ENCODE data around the gene HYAL2.

Gene HYAL2, protein sequence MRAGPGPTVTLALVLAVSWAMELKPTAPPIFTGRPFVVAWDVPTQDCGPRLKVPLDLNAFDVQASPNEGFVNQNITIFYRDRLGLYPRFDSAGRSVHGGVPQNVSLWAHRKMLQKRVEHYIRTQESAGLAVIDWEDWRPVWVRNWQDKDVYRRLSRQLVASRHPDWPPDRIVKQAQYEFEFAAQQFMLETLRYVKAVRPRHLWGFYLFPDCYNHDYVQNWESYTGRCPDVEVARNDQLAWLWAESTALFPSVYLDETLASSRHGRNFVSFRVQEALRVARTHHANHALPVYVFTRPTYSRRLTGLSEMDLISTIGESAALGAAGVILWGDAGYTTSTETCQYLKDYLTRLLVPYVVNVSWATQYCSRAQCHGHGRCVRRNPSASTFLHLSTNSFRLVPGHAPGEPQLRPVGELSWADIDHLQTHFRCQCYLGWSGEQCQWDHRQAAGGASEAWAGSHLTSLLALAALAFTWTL

DNA sequence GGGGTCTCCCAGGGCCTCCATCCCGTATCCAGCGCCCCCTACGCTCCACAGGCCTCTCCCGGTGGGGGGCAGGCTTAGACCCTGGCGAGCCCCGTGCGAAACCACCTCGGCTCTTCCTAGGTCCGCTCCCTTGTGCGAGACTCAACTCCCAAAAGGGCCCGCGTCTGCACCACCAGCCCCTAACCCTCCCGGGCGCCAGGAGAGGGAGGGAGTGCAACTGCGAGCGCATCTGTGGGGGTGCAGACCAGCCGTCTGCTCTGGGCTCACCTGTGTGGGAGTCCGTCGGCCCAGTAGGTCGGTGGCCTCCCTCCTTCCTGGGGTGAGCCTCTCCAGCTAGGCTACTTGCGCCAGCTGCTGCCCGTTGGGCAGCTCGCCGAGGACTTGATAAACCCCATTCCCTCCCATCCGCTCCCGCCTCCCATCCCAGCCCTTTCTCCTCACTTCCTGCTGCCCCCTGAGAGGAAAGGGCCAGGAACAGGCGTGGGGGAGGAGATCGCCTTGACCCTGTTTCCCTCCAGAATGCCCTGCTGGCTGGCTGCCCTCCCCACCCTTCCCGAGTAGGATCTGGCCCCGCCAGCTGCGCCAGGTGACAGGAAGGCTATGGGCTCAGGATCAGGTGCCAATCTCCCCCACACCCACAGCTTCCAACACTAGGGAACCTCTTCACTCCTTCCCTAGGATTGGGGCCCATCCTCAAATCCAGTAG lies at the start of gene HYAL2:
Gene HYAL2 (minus strand): TSS at position 360 of the 706 bp plus-strand sequence. CDS start 2,256 bp downstream, outside the sequence.
- DNase-seq = no peak

- no peak for DNase-seq
Observed at GRCh38 chr3:50371133-50371685, 48.7 kb upstream of the HYAL2 start.

DNA sequence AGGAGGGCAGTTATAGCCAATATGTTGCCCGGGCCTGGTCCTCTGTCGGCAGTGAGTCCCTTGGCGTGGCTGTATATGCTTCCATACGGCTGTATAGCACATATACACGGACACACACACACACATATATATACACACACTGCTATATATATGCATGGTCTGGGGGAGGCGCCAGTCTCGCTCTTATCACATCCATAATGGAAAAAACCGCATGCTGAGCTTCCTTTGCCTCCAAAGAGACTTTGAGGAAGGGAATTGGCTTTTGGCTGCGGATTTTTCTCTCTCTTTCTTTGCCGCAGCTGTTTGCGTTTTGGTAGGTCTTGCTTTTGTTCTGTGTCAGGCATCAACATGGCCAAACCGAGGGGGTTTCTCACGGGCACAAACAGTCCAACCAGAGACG lies 48.0 kb upstream of the HYAL2 start:
- no peak for DNase-seq

- no peak for DNase-seq
Observed at GRCh38 chr3:50369012-50369670, 46.6 kb upstream of the HYAL2 start.

DNA sequence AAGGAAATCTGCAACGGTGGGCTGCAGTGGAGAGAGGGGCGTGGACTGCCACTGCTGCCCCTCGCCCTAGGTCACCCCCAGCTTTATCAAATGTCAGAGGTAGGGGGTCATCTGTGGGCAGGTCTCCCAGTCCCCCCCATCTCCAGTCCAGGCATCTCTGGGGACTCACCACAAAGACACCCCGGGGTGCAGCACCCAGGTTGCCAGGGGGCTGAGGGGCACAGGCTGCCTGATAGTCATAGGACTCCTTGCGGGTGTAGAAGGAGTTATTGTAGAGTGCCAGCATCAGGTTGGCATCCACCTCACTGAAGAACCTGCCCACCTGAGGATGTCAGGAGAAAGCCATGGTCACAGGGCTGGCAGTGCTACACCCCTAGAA lies 43.3 kb upstream of the HYAL2 start:
- DNase-seq = no peak

- DNase-seq = peak; percentile 96 to 97
Observed at GRCh38 chr3:50365080-50365841, 42.7 kb upstream of the HYAL2 start.

DNA sequence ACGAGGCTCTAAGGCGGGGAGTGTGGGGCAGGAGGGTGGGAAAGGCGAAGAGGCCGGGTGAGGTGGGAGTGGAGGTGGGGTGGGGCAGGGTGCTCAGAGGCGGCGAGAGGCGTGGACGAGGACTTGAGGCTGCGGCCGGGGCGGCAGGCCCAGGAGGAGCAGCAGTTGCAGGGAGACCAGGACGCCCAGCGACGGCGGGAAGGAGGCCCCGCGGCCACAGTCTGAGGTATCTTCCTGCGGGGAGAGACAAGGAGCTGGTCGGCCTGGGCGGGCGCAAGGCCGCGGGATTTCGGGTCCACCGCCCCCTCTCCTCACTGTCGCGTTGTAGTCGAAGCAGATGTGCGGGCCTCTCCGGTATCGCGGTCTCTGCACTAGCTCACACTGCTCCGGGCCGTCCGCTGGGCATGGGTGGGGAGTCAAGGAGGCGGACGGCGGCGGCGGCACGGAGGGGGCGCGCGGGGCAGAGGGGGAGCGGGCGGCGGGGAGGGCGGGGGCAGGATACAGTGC lies 42.1 kb upstream of the HYAL2 start:
- no peak for DNase-seq

DNA sequence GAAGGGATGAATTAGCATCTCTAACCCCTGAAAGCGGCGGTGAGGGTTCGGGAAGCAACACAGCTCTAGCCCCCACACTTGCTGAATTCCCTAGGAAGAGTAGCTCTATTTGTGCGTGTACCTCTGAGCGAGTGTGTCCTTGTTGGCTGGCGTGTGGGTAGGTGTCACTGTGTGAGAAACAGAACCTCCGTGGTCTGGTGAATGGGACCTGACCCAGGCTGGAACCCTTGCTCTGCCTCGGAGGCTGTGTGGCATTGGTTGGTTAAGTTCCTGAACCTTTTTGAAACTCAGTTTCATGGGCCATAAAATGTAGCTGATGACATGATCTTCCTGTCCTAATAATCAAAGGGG lies 37.2 kb upstream of the HYAL2 start:
- DNase-seq = no peak

- DNase-seq = peak; percentile 98
Observed at GRCh38 chr3:50358911-50359759, 36.6 kb upstream of the HYAL2 start, which contains the start of gene TMEM115. Gene TMEM115, minus strand, starts transcription at chr3:50359521. Its CDS starts 458 bp downstream, at chr3:50359063.

GRCh38 chr3:50358355-50358910 lies 35.9 kb upstream of the HYAL2 start:
- DNase-seq = no peak

DNA sequence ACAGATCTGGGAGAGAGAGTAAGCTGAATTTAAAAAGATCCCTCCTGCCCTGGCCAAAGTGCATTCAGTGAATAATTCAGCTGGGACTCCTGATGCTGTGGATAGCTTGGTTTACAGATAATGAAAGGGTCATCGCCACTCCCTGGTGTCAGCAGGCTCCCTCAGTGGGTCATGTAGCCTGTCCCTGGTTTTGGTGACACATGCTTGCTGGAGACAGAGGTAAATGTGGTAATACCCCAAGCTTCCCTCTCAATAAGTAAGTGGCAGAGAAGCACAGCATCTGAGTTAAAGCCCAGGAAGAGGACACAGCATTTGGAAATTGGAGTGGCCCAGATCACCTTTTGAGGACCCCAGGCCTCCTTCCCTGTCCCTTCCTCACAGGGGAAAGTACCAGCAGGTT lies 34.9 kb upstream of the HYAL2 start:
- no peak for DNase-seq

- no peak for DNase-seq
Observed at GRCh38 chr3:50356553-50356952, 34.0 kb upstream of the HYAL2 start.

- no peak for DNase-seq
Observed at GRCh38 chr3:50355829-50356552, 33.4 kb upstream of the HYAL2 start.

- DNase-seq = no peak
Observed at GRCh38 chr3:50354850-50355249, 32.3 kb upstream of the HYAL2 start.

- no peak for DNase-seq
Observed at GRCh38 chr3:50354186-50354764, 31.7 kb upstream of the HYAL2 start.

GRCh38 chr3:50353245-50354004 lies 30.9 kb upstream of the HYAL2 start:
- no peak for DNase-seq

DNA sequence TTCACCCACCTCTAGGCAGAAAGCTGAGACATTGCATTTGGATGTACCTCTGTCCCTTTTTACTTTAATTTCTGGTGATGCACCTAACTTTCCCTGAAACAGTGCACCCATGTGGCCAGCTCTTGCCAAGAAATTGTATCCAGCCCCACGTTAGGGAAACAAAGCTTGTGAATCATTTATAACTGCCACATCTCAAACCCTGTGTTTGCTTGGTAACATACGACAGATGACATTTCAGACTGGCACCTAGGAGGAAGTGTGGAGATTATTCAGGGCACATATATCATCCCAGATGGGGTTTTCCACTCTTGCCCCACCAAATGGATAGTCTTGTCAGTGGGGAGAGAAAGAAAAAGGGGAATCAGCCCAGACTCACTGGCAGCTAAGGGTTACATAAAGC lies 30.2 kb upstream of the HYAL2 start:
- no peak for DNase-seq

DNA sequence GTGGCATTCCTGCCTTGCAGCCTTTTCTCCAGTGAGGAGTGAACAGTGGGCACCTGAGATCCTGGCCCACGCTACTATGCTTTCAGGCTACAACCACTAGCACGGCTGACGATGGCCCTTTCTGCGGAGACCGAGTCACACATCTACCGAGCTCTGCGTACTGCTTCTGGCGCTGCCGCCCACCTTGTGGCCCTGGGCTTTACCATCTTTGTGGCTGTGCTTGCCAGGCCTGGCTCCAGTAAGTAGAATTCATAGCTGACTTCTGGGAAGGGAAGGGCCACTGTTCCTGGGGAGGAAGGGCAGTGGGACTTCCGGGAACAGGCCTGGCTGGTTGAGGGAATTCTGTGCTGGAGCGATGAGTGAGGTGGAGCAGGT lies 28.8 kb upstream of the HYAL2 start:
- no peak for DNase-seq
